GM18498 (cell line): Measurements from ENCODE around the gene MIGA2.

Experiments used
- ATAC-seq: cut with Tn5 transposase; IDR thresholded peaks from one replicate; pipeline ENCODE4 v1.9.1; 2021; ENCODE audit warnings: mild to moderate bottlenecking, moderate library complexity; ENCODE audit not compliant: unreplicated experiment

The MIGA2 gene

GRCh38 chr9:129011170-129011569, 25.3 kb upstream of the MIGA2 start:
- ATAC-seq: no peak

- ATAC-seq: no peak
Measured at GRCh38 chr9:129011761-129012181, 24.7 kb upstream of the MIGA2 start.

- no peak for ATAC-seq
Measured at GRCh38 chr9:129012343-129012742, 24.1 kb upstream of the MIGA2 start.

- ATAC-seq: no peak
Measured at GRCh38 chr9:129012893-129013448, 23.5 kb upstream of the MIGA2 start.

GRCh38 chr9:129013674-129014073, 22.8 kb upstream of the MIGA2 start:
- ATAC-seq: no peak

GRCh38 chr9:129014124-129014523, 22.3 kb upstream of the MIGA2 start:
- no peak for ATAC-seq

GRCh38 chr9:129014608-129015007, 21.8 kb upstream of the MIGA2 start:
- no peak for ATAC-seq

GRCh38 chr9:129021091-129021490, 15.3 kb upstream of the MIGA2 start:
- ATAC-seq: peak; percentile 78

GRCh38 chr9:129022037-129022436, 14.4 kb upstream of the MIGA2 start:
- no peak for ATAC-seq

- ATAC-seq: no peak
Measured at GRCh38 chr9:129023036-129023907, 13.2 kb upstream of the MIGA2 start.

GRCh38 chr9:129023908-129024233, 12.6 kb upstream of the MIGA2 start:
- ATAC-seq: no peak

- ATAC-seq: no peak
Measured at GRCh38 chr9:129026442-129027223, 9.8 kb upstream of the MIGA2 start.

- no peak for ATAC-seq
Measured at GRCh38 chr9:129027224-129027684, 9.2 kb upstream of the MIGA2 start.

- ATAC-seq: peak; percentile 51
Measured at GRCh38 chr9:129027685-129028191, 8.7 kb upstream of the MIGA2 start.

GRCh38 chr9:129028192-129028966, 8.0 kb upstream of the MIGA2 start, which contains the start of gene SH3GLB2:
TSS of gene SH3GLB2 (minus strand) at chr9:129028331. CDS start at chr9:129028154, 177 bp downstream.
- ATAC-seq: peak; percentile 83

- no peak for ATAC-seq
Measured at GRCh38 chr9:129030191-129030590, 6.2 kb upstream of the MIGA2 start.

GRCh38 chr9:129031514-129031913, 4.9 kb upstream of the MIGA2 start:
- no peak for ATAC-seq

GRCh38 chr9:129032541-129033159, 3.8 kb upstream of the MIGA2 start:
- ATAC-seq: no peak

- no peak for ATAC-seq
Measured at GRCh38 chr9:129033216-129033615, 3.2 kb upstream of the MIGA2 start.

- peak; percentile 3 for ATAC-seq
Measured at GRCh38 chr9:129035838-129036237, 588 bp upstream of the MIGA2 start.
